Kidney capillary endothelial cell (primary cell): ENCODE data around the gene HS6ST1.
A peak's percentile ranks its signal among the peaks of the same experiment; 100 is the strongest.

Source experiments
- DNase-seq: peaks from one replicate; pipeline ENCODE4 v3.0.0-alpha.2; 2018; ENCODE audit warnings: low spot score

The HS6ST1 gene

GRCh38 chr2:128298846-128299507, 19.7 kb downstream of the HS6ST1 start:
- DNase-seq, result no peak

GRCh38 chr2:128298286-128298685, 20.4 kb downstream of the HS6ST1 start:
- DNase-seq, result no peak

GRCh38 chr2:128293870-128294455, 24.7 kb downstream of the HS6ST1 start:
- DNase-seq, result no peak

- no peak for DNase-seq
Measured at GRCh38 chr2:128293426-128293755, 25.3 kb downstream of the HS6ST1 start.

GRCh38 chr2:128292599-128293425, 25.9 kb downstream of the HS6ST1 start:
- DNase-seq, result no peak

GRCh38 chr2:128291844-128292598, 26.6 kb downstream of the HS6ST1 start:
- no peak for DNase-seq

- no peak for DNase-seq
Measured at GRCh38 chr2:128291161-128291843, 27.4 kb downstream of the HS6ST1 start.

- DNase-seq, result no peak
Measured at GRCh38 chr2:128290356-128290755, 28.3 kb downstream of the HS6ST1 start.

- peak; percentile 60 for DNase-seq
Measured at GRCh38 chr2:128289439-128289838, 29.2 kb downstream of the HS6ST1 start.

GRCh38 chr2:128288781-128289180, 29.9 kb downstream of the HS6ST1 start:
- DNase-seq, result no peak

GRCh38 chr2:128287780-128288735, 30.6 kb downstream of the HS6ST1 start:
- DNase-seq, result no peak

- no peak for DNase-seq
Measured at GRCh38 chr2:128286905-128287779, 31.5 kb downstream of the HS6ST1 start.

GRCh38 chr2:128286011-128286721, 32.5 kb downstream of the HS6ST1 start:
- DNase-seq, result peak; percentile 50

GRCh38 chr2:128285329-128285931, 33.2 kb downstream of the HS6ST1 start:
- DNase-seq, result no peak

GRCh38 chr2:128284841-128285240, 33.8 kb downstream of the HS6ST1 start:
- DNase-seq, result no peak

- DNase-seq, result no peak
Measured at GRCh38 chr2:128284037-128284441, 34.6 kb downstream of the HS6ST1 start.

- no peak for DNase-seq
Measured at GRCh38 chr2:128282976-128283810, 35.5 kb downstream of the HS6ST1 start.
